Astrocyte (in vitro differentiated cells and primary cell): Measurements from ENCODE around the gene AHCY. TPM values are rescaled to one million over a fixed set of nuclear protein-coding genes. Genes with fewer than 3 reads are reported as not detected.

ENCODE experiments used
- DNase-seq: peaks from one replicate; pipeline ENCODE4 v3.0.0-alpha.2; 2010; ENCODE audit warnings: low read depth
- FAIRE-seq: peaks from 2 replicates; lab custom pipeline; 2011; peaks lifted over from hg19 to GRCh38; lab: Jason Lieb, UNC
- H2AFZ ChIP-seq: 2 replicates; pipeline ENCODE4 v1.6.0; 2012; ENCODE audit warnings: low read depth, low read length, inconsistent platforms
- H3K27ac ChIP-seq: 2 replicates; pipeline ENCODE4 v1.5.1; 2011; ENCODE audit warnings: low read depth, low read length, inconsistent platforms
- H3K27me3 ChIP-seq: 2 replicates; pipeline ENCODE4 v1.6.0; 2011; ENCODE audit warnings: low read length, inconsistent platforms; ENCODE audit not compliant: insufficient read depth
- H3K36me3 ChIP-seq: 2 replicates; pipeline ENCODE4 v1.5.1; 2011; ENCODE audit warnings: low read length, inconsistent platforms; ENCODE audit not compliant: insufficient read depth
- H3K4me1 ChIP-seq: 2 replicates; pipeline ENCODE4 v1.5.1; 2011; ENCODE audit warnings: low read length, inconsistent platforms; ENCODE audit not compliant: insufficient read depth
- H3K4me2 ChIP-seq: 2 replicates; pipeline ENCODE4 v1.6.0; 2012; ENCODE audit warnings: low read length, inconsistent platforms
- H3K4me3 ChIP-seq: 2 replicates; pipeline ENCODE4 v1.5.1; 2011; ENCODE audit warnings: low read depth, mild to moderate bottlenecking, low read length, inconsistent platforms; ENCODE audit not compliant: insufficient read depth
- H3K79me2 ChIP-seq: 2 replicates; pipeline ENCODE4 v1.6.0; 2012; ENCODE audit warnings: mild to moderate bottlenecking, low read length, inconsistent platforms; ENCODE audit not compliant: insufficient read depth
- H3K9ac ChIP-seq: 2 replicates; pipeline ENCODE4 v1.6.0; 2012; ENCODE audit warnings: mild to moderate bottlenecking, low read length, inconsistent platforms
- H3K9me3 ChIP-seq: 2 replicates; pipeline ENCODE4 v1.5.1; 2012; ENCODE audit warnings: low read depth, mild to moderate bottlenecking, low read length, inconsistent platforms; ENCODE audit not compliant: insufficient read depth
- H4K20me1 ChIP-seq: 2 replicates; pipeline ENCODE4 v1.6.0; 2012; ENCODE audit warnings: low read length, inconsistent platforms; ENCODE audit not compliant: insufficient read depth
- H3K27ac Mint-ChIP-seq: one replicate; pipeline ENCODE4 v1.8.0; 2021; ENCODE audit warnings: mild to moderate bottlenecking, mixed read lengths; ENCODE audit not compliant: unreplicated experiment
- H3K27me3 Mint-ChIP-seq: one replicate; pipeline ENCODE4 v1.8.0; 2021; ENCODE audit warnings: low read depth, mixed read lengths; ENCODE audit not compliant: unreplicated experiment
- H3K36me3 Mint-ChIP-seq: one replicate; pipeline ENCODE4 v1.8.0; 2021; ENCODE audit warnings: low read depth, mixed read lengths; ENCODE audit not compliant: unreplicated experiment
- H3K4me1 Mint-ChIP-seq: one replicate; pipeline ENCODE4 v1.8.0; 2021; ENCODE audit warnings: low read depth, mixed read lengths; ENCODE audit not compliant: unreplicated experiment
- H3K4me3 Mint-ChIP-seq: one replicate; pipeline ENCODE4 v1.8.0; 2021; ENCODE audit warnings: mild to moderate bottlenecking, moderate library complexity, mixed read lengths; ENCODE audit not compliant: unreplicated experiment
- H3K9me3 Mint-ChIP-seq: one replicate; pipeline ENCODE4 v1.8.0; 2021; ENCODE audit warnings: mild to moderate bottlenecking, mixed read lengths; ENCODE audit not compliant: unreplicated experiment
- CTCF ChIP-seq: IDR thresholded peaks from 2 replicates; pipeline ENCODE4 v1.5.1; 2011; ENCODE audit warnings: low read depth, mild to moderate bottlenecking, inconsistent platforms, low read length, moderate library complexity; ENCODE audit not compliant: insufficient read depth
- EZH2 ChIP-seq: IDR thresholded peaks from 2 replicates; pipeline ENCODE4 v1.6.1; 2012; ENCODE audit warnings: mild to moderate bottlenecking, low read length, inconsistent platforms; ENCODE audit not compliant: insufficient read depth
- total RNA-seq: library from RNA; stranded (reverse); gene quantifications from 2 replicates; pipeline ENCODE4 v1.2.1, GENCODE V29; 2021

The AHCY gene
- total RNA-seq, 1 donor from 2014 or later, result 203 TPM

DNA sequence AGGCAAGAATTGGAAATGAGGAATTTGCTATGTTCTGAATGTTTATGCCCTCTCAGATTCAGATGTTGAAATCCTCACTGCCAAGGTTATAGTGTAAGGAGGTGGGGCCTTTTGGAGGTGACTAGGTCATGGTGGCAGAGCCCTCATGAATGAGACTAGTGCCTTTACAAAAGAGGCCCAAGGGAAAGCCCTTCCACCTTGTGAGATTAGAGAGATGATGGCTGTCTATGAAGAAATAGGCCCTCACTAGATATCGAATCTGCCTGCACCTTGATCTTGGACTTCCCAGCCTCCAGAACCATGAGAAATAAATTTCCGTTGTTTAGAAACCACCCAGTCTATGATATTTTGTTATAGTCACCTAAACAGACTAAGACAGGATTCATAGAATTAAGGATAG, 51.5 kb downstream of the AHCY start:
- H3K27me3 Mint-ChIP-seq, result peaks cover 4% of the 10 kb centered on the region
- FAIRE-seq (no peak), DNase-seq (no peak)
- no peak overlapping the region for H3K9ac ChIP-seq
- H3K9me3 Mint-ChIP-seq, result no peaks in the 10 kb centered on the region
- no peaks in the 10 kb centered on the region for H3K9me3 ChIP-seq
- no peak overlapping the region for H3K4me3 Mint-ChIP-seq
- H3K27me3 ChIP-seq, result no peaks in the 10 kb centered on the region
- no peaks in the 10 kb centered on the region for H3K36me3 Mint-ChIP-seq
- H4K20me1 ChIP-seq, result no peaks in the 10 kb centered on the region
- H3K4me1 Mint-ChIP-seq, result peaks cover 3% of the 10 kb centered on the region
- TF ChIP-seq CTCF (no peak), EZH2 (no peak)
- H3K27ac ChIP-seq, result no peak overlapping the region
- no peak overlapping the region for H3K4me3 ChIP-seq
- H3K27ac Mint-ChIP-seq, result no peak overlapping the region
- H3K4me2 ChIP-seq, result no peak overlapping the region
- H3K79me2 ChIP-seq, result no peaks in the 10 kb centered on the region
- no peaks in the 10 kb centered on the region for H3K36me3 ChIP-seq
- no peaks in the 10 kb centered on the region for H3K4me1 ChIP-seq
- no peak overlapping the region for H2AFZ ChIP-seq

GRCh38 chr20:34250005-34250404, 53.1 kb downstream of the AHCY start:
- H3K27me3 ChIP-seq, result no peaks in the 10 kb centered on the region
- no peaks in the 10 kb centered on the region for H3K36me3 ChIP-seq
- H3K4me1 ChIP-seq, result no peaks in the 10 kb centered on the region
- H3K4me2 ChIP-seq, result no peak overlapping the region
- no peaks in the 10 kb centered on the region for H3K36me3 Mint-ChIP-seq
- peaks cover 4% of the 10 kb centered on the region for H3K27me3 Mint-ChIP-seq
- FAIRE-seq (no peak), DNase-seq (no peak)
- no peak overlapping the region for H3K9ac ChIP-seq
- H3K4me1 Mint-ChIP-seq, result peaks cover 3% of the 10 kb centered on the region
- peak overlapping the region; percentile 35 for H3K4me3 Mint-ChIP-seq
- no peaks in the 10 kb centered on the region for H3K79me2 ChIP-seq
- H2AFZ ChIP-seq, result no peak overlapping the region
- no peak for TF ChIP-seq CTCF
- no peak for TF ChIP-seq EZH2
- no peak overlapping the region for H3K4me3 ChIP-seq
- no peaks in the 10 kb centered on the region for H3K9me3 ChIP-seq
- H3K9me3 Mint-ChIP-seq, result no peaks in the 10 kb centered on the region
- H3K27ac Mint-ChIP-seq, result no peak overlapping the region
- no peak overlapping the region for H3K27ac ChIP-seq
- H4K20me1 ChIP-seq, result no peaks in the 10 kb centered on the region

DNA sequence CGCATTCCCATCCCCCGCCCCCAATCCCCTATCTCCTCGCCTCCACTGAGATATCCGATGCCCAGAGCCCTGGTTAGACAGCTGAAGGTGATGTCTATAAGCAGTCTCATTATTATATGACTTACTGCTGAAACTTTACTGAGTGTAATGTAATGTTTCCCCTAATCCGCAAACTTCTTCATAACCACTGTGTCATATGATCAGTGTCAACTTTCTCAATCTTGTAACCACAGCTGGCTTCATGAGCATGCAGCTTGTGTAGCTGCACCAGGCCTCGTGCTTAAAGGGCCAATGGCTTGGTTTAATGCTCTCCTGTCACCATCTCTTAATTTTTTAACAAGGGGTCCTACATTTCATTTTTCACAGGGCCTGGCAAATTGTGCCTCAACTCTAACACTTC, 53.9 kb downstream of the AHCY start:
- no peak for FAIRE-seq
- Mint-ChIP-seq H3K27me3 (peaks cover 4% of the 10 kb centered on the region), H3K27ac (no peak overlapping the region), H3K36me3 (no peaks in the 10 kb centered on the region), H3K4me1 (peaks cover 3% of the 10 kb centered on the region), H3K9me3 (no peaks in the 10 kb centered on the region), H3K4me3 (no peak overlapping the region)
- Histone ChIP-seq H4K20me1 (no peaks in the 10 kb centered on the region), H3K4me3 (no peak overlapping the region), H2AFZ (no peak overlapping the region), H3K4me2 (no peak overlapping the region), H3K4me1 (no peaks in the 10 kb centered on the region), H3K36me3 (no peaks in the 10 kb centered on the region), H3K9ac (no peak overlapping the region), H3K27me3 (no peaks in the 10 kb centered on the region), H3K79me2 (no peaks in the 10 kb centered on the region), H3K9me3 (no peaks in the 10 kb centered on the region), H3K27ac (no peak overlapping the region)
- peak; percentile 42 for DNase-seq
- TF ChIP-seq EZH2 (no peak), CTCF (no peak)
